Ecto neural progenitor cell (in vitro differentiated cells): ENCODE results near the gene LCP1.
A peak's percentile ranks its signal among the peaks of the same experiment; 100 is the strongest.
"Not testable (repeated sequence)": the region's sequence is repeated elsewhere in the genome, so short reads cannot be mapped to it uniquely, and the experiment has no call there.

Experiments used
- DNase-seq: peaks from one replicate; pipeline ENCODE4 v3.0.0-alpha.2; 2018; ENCODE audit warnings: low spot score

Gene LCP1, protein sequence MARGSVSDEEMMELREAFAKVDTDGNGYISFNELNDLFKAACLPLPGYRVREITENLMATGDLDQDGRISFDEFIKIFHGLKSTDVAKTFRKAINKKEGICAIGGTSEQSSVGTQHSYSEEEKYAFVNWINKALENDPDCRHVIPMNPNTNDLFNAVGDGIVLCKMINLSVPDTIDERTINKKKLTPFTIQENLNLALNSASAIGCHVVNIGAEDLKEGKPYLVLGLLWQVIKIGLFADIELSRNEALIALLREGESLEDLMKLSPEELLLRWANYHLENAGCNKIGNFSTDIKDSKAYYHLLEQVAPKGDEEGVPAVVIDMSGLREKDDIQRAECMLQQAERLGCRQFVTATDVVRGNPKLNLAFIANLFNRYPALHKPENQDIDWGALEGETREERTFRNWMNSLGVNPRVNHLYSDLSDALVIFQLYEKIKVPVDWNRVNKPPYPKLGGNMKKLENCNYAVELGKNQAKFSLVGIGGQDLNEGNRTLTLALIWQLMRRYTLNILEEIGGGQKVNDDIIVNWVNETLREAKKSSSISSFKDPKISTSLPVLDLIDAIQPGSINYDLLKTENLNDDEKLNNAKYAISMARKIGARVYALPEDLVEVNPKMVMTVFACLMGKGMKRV

GRCh38 chr13:46181840-46182490 is at the start of gene LCP1:
LCP1 (minus strand) TSS chr13:46182177; CDS start chr13:46159662, 22,515 bp downstream.
- no peak for DNase-seq

DNA sequence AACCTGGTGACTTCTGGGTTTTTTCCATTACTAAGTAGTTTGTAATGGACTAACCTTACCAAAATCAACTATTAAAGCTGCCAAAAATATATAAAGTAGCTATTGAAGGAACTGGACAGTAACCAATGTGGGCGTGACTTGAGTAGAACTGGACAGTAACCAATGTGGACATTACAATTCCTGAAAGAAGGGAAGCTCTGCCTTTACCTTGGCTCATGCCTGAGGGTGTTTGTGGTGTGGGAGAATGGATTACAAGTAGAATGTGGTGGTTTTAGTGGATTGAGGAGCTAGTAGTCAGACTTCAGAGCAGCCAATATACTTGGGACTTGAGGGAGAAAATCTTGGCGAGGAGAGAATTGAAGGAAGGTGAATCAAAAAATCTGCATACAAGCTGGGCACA is 47.3 kb upstream of the LCP1 start:
- DNase-seq, result no peak

- not testable (repeated sequence) for DNase-seq
Observed at GRCh38 chr13:46220234-46220633, 38.3 kb upstream of the LCP1 start.

GRCh38 chr13:46214741-46215140 is 32.8 kb upstream of the LCP1 start:
- not testable (repeated sequence) for DNase-seq

DNA sequence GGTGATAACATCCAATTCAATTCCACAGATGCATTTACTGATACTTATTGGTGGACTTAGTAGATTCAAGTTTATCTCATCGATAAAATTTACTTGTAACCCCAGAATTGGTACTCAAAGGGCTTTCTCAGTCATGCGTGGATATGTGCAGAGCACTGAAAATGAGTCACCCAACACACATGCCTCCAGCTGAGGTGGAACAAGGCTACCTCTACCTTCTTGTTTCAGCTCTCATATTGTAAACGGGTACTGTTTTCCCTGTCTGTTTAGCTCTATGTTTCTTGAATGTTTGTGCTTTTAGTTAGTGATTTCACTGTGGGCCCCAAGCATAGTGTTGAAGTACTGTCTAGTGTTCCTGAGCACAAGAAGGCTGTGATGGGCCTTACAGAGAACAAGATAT is 31.3 kb upstream of the LCP1 start:
- DNase-seq, result no peak

- peak; percentile 85 for DNase-seq
Observed at GRCh38 chr13:46211483-46212351, 29.7 kb upstream of the LCP1 start, which contains the start of gene LRRC63. LRRC63 (plus strand) TSS chr13:46211928; CDS start chr13:46213035, 1,107 bp downstream.

DNA sequence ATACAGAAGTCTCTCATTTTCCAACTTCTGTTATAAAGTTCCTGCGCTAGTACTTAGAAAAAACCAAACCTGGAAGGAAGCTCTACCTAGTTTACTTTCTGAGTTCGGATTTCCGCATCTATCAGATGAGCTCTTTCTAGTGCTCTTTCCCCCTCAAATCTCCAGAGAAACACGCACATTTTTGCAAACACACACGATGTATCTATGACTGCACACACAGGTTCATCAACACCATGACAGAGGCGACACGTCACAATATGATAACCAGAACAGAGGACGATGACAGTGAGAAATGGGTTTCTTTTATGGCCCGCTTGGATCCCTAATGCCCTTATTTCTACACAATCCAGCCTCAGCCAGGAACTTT is 29.1 kb upstream of the LCP1 start:
- no peak for DNase-seq

GRCh38 chr13:46210362-46211083 is 28.5 kb upstream of the LCP1 start:
- no peak for DNase-seq

GRCh38 chr13:46207828-46208227 is 25.9 kb upstream of the LCP1 start:
- no peak for DNase-seq

DNA sequence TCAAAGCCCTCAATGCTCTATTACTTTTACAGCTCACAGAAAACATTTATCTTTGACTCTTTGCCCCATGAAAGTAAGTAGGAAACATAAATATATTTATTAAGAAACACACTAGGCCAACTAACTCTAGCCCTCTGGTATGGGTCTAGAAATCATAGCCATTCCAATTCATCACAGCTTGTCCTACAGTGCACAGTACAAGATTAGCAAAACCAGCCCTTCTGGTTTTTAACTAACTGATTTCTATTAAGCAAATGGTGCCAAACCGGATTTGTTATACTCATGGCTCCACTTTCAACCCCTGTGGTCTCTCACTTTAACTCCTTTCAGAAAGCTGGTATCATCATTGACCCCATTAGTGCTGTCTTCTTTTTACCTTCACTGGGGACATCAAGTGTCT is 24.2 kb upstream of the LCP1 start:
- DNase-seq, result no peak

- DNase-seq, result no peak
Observed at GRCh38 chr13:46202966-46203365, 21.0 kb upstream of the LCP1 start.

- no peak for DNase-seq
Observed at GRCh38 chr13:46202188-46202795, 20.3 kb upstream of the LCP1 start.

GRCh38 chr13:46198696-46199193 is 16.8 kb upstream of the LCP1 start:
- DNase-seq, result no peak

DNA sequence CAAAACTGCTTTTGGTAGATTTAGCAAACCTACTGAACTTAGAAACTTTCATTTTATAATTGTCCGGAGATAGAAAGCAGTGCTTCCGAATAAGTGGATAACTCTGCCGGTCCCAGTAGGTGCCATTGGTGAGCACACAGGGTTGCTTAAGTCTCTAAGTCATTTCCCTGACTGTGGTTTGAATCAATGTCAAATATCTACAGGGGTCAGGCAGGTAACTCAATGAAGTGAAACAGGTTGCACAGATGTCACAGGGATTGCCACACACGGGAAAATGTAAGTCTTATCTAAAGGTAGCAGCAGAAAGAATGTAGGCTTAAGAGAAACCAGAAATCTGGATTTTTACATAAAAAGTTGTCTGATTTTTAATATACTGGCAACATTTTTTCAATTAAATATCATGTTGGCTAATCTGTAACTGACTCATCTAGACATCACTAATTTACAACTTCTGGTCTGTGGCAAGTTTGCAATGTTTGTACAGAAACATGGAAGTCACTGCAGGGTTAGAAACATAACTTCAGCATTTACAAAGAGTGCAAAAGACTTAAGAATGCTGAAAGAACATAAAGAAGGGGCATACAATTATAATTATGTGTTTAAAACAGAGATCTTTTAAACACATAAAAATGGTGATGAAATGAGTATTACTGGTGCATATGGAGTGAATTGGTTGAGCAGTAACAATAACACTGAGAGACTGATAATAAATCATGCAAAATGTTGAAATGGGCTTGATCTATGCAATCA is 15.5 kb upstream of the LCP1 start:
- no peak for DNase-seq

DNA sequence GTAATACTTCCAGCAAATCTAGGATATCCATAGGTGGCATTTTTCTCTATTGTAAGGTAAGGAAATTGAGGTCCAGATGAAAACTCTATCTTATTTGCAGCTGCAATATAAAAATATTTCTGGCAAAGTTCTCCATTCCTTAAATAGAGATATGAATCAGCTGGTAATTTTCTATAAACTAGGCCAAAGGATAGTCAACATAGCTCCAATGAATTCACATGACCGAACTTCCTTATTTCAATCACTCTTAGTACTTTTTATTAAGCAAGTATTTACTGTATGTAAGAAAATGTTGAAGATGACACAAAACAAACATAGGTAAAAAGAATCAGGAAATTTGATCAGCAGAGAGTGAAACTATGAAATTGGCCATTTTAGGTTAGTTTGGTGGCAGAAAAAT is 13.0 kb upstream of the LCP1 start:
- DNase-seq, result no peak

DNA sequence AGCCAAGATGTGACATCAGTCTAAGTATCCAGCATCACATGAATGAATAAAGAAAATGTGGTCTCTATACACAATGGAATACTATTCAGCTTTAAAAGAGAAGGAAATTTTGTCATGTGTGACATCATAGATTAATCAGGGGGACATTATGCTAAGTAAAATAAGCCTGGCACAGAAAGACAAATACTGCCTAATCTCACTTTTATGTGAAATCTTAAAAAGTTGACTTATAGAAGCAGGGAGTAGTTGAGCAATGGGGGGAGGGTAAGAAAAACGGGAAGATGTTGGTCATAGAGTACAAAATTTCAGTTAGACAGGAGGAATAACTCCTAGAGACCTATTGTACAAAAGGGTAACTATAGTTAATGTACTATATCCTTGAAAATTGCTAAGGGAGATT is 10.4 kb upstream of the LCP1 start:
- no peak for DNase-seq

DNA sequence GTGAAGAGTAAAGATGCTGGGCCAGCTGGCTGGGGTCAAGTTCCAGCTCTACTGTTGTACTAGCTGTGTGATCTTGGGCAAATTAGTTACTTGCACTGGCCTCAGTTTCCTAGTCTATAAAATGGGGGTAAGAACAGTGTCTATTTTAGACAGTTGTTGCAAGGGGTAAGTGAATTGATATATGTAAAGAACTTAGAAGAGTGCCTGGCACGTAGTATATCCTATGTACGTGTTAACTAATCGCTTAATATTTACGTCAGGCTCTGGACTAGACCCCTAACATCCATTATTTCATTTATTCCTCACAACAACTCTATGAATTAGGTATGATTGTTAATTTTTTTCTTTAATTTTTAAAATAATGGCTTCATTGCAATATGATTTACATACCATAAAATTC is 3.7 kb upstream of the LCP1 start:
- DNase-seq, result no peak

- peak; percentile 58 for DNase-seq
Observed at GRCh38 chr13:46184277-46184699, 2.3 kb upstream of the LCP1 start.

DNA sequence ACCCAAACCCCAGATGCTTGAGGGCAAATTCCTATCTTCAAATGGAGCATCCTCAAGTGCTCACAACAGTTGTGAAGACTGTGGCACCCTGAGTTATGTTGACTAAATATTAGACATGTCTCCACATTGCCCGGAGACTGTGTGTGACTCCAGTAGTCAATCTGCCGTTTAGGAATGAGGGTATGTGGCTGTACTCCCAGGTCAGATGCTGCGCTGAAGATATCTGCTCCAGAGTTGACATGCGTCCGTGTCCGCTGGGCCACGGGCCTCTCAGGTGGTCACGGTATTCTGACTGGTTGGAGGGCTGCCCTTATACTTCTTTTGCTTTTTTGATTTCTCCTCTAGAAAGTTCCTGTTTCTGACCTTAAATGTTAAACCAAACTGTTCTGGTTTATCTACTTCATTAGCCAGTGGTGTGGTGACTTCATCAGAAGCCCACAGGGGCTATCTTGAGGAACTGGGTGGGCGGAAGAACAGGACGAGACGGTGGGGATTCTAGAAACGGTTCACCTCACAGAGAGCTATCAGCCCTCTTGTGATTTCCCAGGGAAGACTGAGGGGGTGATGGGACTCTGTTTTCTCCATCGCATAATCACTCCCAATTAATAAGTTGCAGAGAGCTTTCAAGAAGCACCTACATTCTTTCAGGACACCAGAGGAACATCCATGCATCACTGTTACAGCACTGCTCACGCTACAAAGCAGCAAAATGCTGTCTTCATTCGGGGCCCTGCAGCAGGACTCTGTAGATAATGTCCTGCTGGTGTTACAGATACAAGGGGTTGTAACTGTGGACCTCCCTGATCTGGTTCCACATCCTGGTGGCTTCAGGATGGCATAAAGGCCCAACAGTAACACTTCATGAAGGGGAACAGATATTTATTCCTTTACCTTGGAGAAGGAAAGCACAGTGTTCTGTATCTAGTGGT is 1.3 kb upstream of the LCP1 start:
- DNase-seq, result no peak
